ENCODE data around the gene PEX13.

The PEX13 gene

DNA sequence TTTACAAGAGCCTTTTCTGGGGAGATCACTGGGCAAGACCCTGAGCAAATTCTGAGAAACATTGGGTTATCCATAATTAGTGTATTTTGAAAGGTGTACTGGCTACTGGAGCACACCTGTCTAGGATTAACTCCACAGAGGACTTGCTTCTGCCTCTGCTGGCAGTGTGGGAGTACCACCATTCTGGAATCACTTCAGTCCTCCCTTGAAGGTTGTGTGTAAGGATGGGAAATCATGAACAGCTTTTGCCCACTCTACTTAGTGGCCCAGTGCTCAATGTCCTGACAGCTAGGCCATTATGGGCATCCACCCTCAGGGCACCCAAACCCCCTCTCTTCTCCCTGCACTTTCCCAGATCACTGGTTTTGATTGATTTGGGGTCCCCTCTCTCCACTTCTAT is 40.0 kb downstream of the PEX13 start:
- H3K27ac ChIP-seq = no peak overlapping the region
- CTCF ChIA-PET = no interaction called here
- DNase-seq (ENCODE audit: low spot score) = no peak
- POLR2A ChIA-PET (ENCODE audit: low non-redundant PET) = no interaction called here
- TF ChIP-seq, protein P1, sequence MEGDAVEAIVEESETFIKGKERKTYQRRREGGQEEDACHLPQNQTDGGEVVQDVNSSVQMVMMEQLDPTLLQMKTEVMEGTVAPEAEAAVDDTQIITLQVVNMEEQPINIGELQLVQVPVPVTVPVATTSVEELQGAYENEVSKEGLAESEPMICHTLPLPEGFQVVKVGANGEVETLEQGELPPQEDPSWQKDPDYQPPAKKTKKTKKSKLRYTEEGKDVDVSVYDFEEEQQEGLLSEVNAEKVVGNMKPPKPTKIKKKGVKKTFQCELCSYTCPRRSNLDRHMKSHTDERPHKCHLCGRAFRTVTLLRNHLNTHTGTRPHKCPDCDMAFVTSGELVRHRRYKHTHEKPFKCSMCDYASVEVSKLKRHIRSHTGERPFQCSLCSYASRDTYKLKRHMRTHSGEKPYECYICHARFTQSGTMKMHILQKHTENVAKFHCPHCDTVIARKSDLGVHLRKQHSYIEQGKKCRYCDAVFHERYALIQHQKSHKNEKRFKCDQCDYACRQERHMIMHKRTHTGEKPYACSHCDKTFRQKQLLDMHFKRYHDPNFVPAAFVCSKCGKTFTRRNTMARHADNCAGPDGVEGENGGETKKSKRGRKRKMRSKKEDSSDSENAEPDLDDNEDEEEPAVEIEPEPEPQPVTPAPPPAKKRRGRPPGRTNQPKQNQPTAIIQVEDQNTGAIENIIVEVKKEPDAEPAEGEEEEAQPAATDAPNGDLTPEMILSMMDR (conservative IDR thresholded peaks at IDR 0.05; ENCODE audit: low read depth) = no peak

DNA sequence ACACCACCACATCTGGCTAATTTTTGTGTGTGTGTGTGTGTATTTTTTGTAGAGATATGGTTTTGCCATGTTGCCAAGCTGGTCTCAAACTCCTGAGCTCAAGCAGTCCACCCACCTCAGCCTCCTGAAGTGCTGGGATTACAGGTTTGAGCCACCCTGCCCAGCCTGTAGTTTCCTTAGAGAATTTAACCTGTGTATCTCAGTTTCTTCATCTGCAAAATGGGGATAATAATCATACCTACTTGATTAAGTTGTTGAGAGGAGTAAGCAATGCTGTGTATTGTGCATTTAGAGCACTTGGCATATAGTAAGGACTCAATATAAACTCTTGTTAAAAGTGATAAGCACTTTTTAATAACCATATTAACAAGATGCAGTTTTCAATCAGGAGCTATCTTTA is 41.9 kb downstream of the PEX13 start:
- no peak overlapping the region for H3K27ac ChIP-seq
- POLR2A ChIA-PET (ENCODE audit: low non-redundant PET) = no interaction called here
- no peak for DNase-seq (ENCODE audit: low spot score)
- CTCF ChIA-PET = interaction anchor here (0.5 kb wide), 1 partner anchor 61 kb away, joined by 4 read pairs; no protein-coding TSS in a partner anchor
- TF ChIP-seq, protein P1 (conservative IDR thresholded peaks at IDR 0.05; ENCODE audit: low read depth) = no peak

DNA sequence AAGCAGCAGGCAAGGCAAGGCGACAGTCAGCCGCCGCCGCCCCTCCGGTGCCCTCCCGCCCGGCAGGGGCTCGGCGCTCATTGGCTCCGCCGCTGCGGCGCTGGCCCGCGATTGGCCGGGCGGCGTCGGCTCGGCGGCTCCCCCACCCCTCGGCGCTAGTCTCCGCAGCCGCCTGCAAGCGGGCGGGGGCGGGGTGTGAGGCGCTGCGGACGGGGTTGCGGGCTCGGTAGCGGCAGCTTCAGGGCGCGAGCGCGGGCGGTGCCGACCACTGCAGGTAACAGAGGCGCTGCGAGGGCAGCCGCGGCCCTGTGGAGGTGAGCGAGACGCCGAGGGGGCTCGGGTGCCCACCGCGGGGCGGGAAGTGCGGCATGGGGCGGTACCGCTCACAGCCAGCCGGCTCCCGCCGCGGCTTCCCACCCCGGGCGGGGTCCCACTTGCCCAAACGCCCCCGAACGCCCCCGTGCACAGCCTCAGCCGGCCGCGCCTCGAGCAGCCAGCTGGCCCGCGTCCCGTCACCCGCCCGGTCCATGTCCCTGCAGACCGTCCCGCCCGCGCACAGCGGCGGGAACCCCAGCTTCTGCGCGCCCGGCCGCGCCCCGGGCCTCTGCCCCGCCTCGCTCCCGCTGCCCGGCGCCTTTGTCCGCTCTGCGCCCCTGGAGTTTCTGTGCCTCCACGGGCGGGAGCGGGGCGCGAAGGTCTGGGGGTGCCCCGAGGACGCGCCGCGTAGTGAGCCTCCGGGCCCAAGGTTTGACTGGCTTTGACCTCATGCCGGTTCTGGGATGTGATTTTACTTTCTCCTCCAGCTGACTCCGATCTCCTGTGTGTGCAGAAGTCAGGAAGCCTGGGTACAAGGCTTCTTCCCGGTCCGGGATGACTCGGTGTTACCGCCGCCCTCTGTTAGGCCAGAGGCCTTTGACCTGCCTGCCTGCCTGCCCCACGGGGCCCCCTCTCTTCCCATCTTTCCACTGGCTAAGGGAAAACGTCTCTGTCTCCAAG is 48.5 kb downstream of the PEX13 start, which contains the start of gene SANBR:
Gene SANBR (plus strand): TSS at position 158 of the 996 bp plus-strand sequence. CDS start 4,480 bp downstream, outside the sequence.
- DNase-seq (ENCODE audit: low spot score) = peak; percentile 89
- TF ChIP-seq, protein P1 (conservative IDR thresholded peaks at IDR 0.05; ENCODE audit: low read depth) = no peak
- POLR2A ChIA-PET (ENCODE audit: low non-redundant PET) = no interaction called here
- CTCF ChIA-PET = interaction anchor here (0.5 to 1.3 kb wide), 2 partner anchors 67 to 261 kb away, joined by 3 read pairs; no protein-coding TSS in a partner anchor
- H3K27ac ChIP-seq = peak within 1 kb of the TSS; percentile 90

DNA sequence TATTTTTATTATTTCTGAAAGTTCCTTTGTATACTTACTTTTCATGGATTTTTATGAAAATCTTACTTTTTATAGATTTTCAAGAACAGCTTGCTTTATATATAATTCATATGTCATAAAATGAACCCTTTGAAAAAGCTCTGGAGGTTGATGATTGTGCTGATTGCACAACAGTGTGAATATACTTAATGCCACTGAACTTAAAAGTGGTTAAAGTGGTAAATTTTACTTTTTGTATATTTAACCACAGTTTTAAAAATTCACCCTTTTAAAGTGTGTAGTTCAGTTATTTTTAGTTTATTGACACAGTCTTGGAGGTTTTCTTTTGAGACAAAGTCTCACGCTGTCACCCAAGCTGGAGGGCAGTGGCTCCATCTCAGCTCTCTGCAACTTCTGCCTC is 56.6 kb downstream of the PEX13 start:
- TF ChIP-seq, protein P1 (conservative IDR thresholded peaks at IDR 0.05; ENCODE audit: low read depth) = no peak
- ChIA-PET POLR2A (ENCODE audit: low non-redundant PET) (no interaction called here), CTCF (no interaction called here)
- DNase-seq (ENCODE audit: low spot score) = no peak
- no peak overlapping the region for H3K27ac ChIP-seq

DNA sequence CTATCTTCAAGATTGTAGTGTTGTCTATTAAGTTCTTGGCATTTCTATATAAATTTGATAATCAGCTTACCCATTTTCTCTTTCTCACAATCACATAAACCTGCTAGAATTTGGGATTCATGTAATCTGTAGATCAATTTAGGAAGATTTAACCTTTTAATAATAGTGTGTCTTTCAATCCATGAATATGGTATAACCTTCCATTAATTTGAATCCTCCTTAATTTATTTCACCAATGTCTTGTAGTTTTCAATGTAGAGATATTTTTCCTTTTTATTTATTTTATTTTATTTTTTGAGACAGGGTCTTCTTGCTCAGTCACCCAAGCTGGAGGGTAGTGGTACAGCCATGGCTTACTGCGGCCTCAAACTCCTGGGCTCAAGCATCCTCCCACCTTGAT is 68.4 kb downstream of the PEX13 start:
- DNase-seq (ENCODE audit: low spot score) = no peak
- POLR2A ChIA-PET (ENCODE audit: low non-redundant PET) = no interaction called here
- CTCF ChIA-PET = no interaction called here
- TF ChIP-seq, protein P1 (conservative IDR thresholded peaks at IDR 0.05; ENCODE audit: low read depth) = no peak
- no peak overlapping the region for H3K27ac ChIP-seq

DNA sequence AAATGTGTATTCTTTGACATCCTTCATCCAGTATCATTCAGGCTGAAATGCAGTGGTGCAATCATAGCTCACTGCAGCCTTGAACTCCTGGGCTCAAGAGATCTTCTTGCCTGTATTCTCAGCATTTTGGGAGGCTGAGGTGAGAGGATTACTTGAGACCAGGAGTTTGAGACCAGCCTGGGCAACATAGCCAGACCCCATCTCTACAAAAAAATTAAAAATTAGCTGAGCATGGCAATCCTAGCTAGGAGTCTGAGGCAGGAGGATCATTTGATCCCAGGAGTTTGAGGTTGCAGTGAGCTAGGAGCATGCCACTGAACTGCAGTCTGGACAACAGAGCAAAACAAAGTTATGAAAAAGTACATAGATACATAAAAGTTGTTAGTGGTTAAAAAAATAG is 72.3 kb downstream of the PEX13 start:
- ChIA-PET POLR2A (ENCODE audit: low non-redundant PET) (no interaction called here), CTCF (interaction anchor here (0.6 kb wide), 2 partner anchors 46 to 158 kb away, joined by 3 read pairs; no protein-coding TSS in a partner anchor)
- H3K27ac ChIP-seq = no peak overlapping the region
- DNase-seq (ENCODE audit: low spot score) = no peak
- TF ChIP-seq, protein P1 (conservative IDR thresholded peaks at IDR 0.05; ENCODE audit: low read depth) = no peak

All from RWPE1 (cell line).